ENCODE results near the gene ADAP2. TPM values are rescaled to one million over a fixed set of nuclear protein-coding genes. Genes with fewer than 3 reads are reported as not detected.
"Not testable (repeated sequence)": the region's sequence is repeated elsewhere in the genome, so short reads cannot be mapped to it uniquely, and the experiment has no call there.

ADAP2 gene
- total and polyA plus RNA-seq, 2 experiments from 2014 or later, result 0.34 TPM; not detected in 1

- Histone ChIP-seq H2AFZ (peak overlapping the region; percentile 51), H3F3A (ENCODE audit: insufficient read depth) (no peaks in the 10 kb centered on the region), H3K27me3 (replicated peaks; ENCODE audit: insufficient read depth) (no peaks in the 10 kb centered on the region), H3K9me3 (ENCODE audit: low read depth) (no peaks in the 10 kb centered on the region), H3K9me2 (ENCODE audit: insufficient read depth) (no peaks in the 10 kb centered on the region), H3K4me1 (ENCODE audit: insufficient read depth) (peaks cover 3% of the 10 kb centered on the region; the same call in 1 of the 2 replicates), H3K27ac (no peak overlapping the region), H3K9ac (no peak overlapping the region), H3K36me3 (ENCODE audit: low read depth) (no peaks in the 10 kb centered on the region), H4K20me1 (ENCODE audit: insufficient read depth) (no peaks in the 10 kb centered on the region), H3K4me2 (ENCODE audit: unreplicated experiment) (no peak overlapping the region), H3K4me3 (no peak overlapping the region), H3K79me2 (ENCODE audit: insufficient read depth) (no peaks in the 10 kb centered on the region)
- DNase-seq, result peak; percentile 13
- TF ChIP-seq EZH2phosphoT487 (IDR thresholded peaks at IDR 0.05; ENCODE audit: insufficient read depth, low read depth) (no peak), EZH2 (IDR thresholded peaks at IDR 0.05; ENCODE audit: insufficient read depth, poor library complexity, severe bottlenecking) (no peak)
- 52 to 54% methylated on average over 8 of the region's 8 CpGs for WGBS, 2 experiments (ENCODE audit: low coverage in 1 of 2, low lambda C conversion rate in 2 of 2, missing lambda C conversion rate in 2 of 2)
- in situ Hi-C loops (cut with MboI), result no loop called here
Measured at GRCh38 chr17:30956764-30957374, 35.1 kb downstream of the ADAP2 start.

GRCh38 chr17:30957741-30958140 lies 36.0 kb downstream of the ADAP2 start:
- no peak overlapping the region for H3K4me2 ChIP-seq (ENCODE audit: unreplicated experiment)
- WGBS, 2 experiments (ENCODE audit: low coverage in 1 of 2, low lambda C conversion rate in 2 of 2, missing lambda C conversion rate in 2 of 2), result 86 to 89% methylated on average over 6 of the region's 6 CpGs

GRCh38 chr17:30958187-30958586 lies 36.4 kb downstream of the ADAP2 start:
- no peak overlapping the region for H3K27ac ChIP-seq
- DNase-seq, result peak; percentile 25
- no peaks in the 10 kb centered on the region for H3K36me3 ChIP-seq (ENCODE audit: low read depth)
- peaks cover 9% of the 10 kb centered on the region; the same call in 1 of the 2 replicates for H3K4me1 ChIP-seq (ENCODE audit: insufficient read depth)
- H3F3A ChIP-seq (ENCODE audit: insufficient read depth), result no peaks in the 10 kb centered on the region
- no peaks in the 10 kb centered on the region for H3K9me2 ChIP-seq (ENCODE audit: insufficient read depth)
- H4K20me1 ChIP-seq (ENCODE audit: insufficient read depth), result no peaks in the 10 kb centered on the region
- in situ Hi-C loops (cut with MboI), result no loop called here
- no peak overlapping the region for H3K4me3 ChIP-seq
- H3K27me3 ChIP-seq (replicated peaks; ENCODE audit: insufficient read depth), result no peaks in the 10 kb centered on the region
- H3K9ac ChIP-seq, result no peak overlapping the region
- no peaks in the 10 kb centered on the region for H3K79me2 ChIP-seq (ENCODE audit: insufficient read depth)
- WGBS, 2 experiments (ENCODE audit: low coverage in 1 of 2, low lambda C conversion rate in 2 of 2, missing lambda C conversion rate in 2 of 2), result 53 to 72% methylated on average over 7 of the region's 7 CpGs
- no peak for TF ChIP-seq EZH2phosphoT487 (IDR thresholded peaks at IDR 0.05; ENCODE audit: insufficient read depth, low read depth)
- no peak for TF ChIP-seq EZH2 (IDR thresholded peaks at IDR 0.05; ENCODE audit: insufficient read depth, poor library complexity, severe bottlenecking)
- no peaks in the 10 kb centered on the region for H3K9me3 ChIP-seq (ENCODE audit: low read depth)
- H3K4me2 ChIP-seq (ENCODE audit: unreplicated experiment), result no peak overlapping the region
- H2AFZ ChIP-seq, result peak overlapping the region; percentile 32; the same call in 1 of the 2 replicates

More at GRCh38 chr17:30957741-30958140, 36.0 kb downstream of the ADAP2 start:
- DNase-seq, result no peak
- Histone ChIP-seq H2AFZ (0 out of 2 replicates have a peak overlapping the region, but pooled peaks have one; percentile 32), H3K9me2 (ENCODE audit: insufficient read depth) (no peaks in the 10 kb centered on the region), H3F3A (ENCODE audit: insufficient read depth) (no peaks in the 10 kb centered on the region), H4K20me1 (ENCODE audit: insufficient read depth) (no peaks in the 10 kb centered on the region), H3K27me3 (replicated peaks; ENCODE audit: insufficient read depth) (no peaks in the 10 kb centered on the region), H3K9me3 (ENCODE audit: low read depth) (no peaks in the 10 kb centered on the region), H3K4me1 (ENCODE audit: insufficient read depth) (peaks cover 9% of the 10 kb centered on the region; the same call in 1 of the 2 replicates), H3K4me3 (no peak overlapping the region), H3K9ac (no peak overlapping the region), H3K79me2 (ENCODE audit: insufficient read depth) (no peaks in the 10 kb centered on the region), H3K36me3 (ENCODE audit: low read depth) (no peaks in the 10 kb centered on the region), H3K27ac (no peak overlapping the region)
- in situ Hi-C loops (cut with MboI), result no loop called here
- no peak for TF ChIP-seq EZH2phosphoT487 (IDR thresholded peaks at IDR 0.05; ENCODE audit: insufficient read depth, low read depth)

- no peak overlapping the region for H3K4me2 ChIP-seq (ENCODE audit: unreplicated experiment)
- no peaks in the 10 kb centered on the region for H3K36me3 ChIP-seq (ENCODE audit: low read depth)
- peak overlapping the region; percentile 71 for H2AFZ ChIP-seq
- no peaks in the 10 kb centered on the region for H3K9me3 ChIP-seq (ENCODE audit: low read depth)
- H3K9me2 ChIP-seq (ENCODE audit: insufficient read depth), result no peaks in the 10 kb centered on the region
- TF ChIP-seq EZH2 (IDR thresholded peaks at IDR 0.05; ENCODE audit: insufficient read depth, poor library complexity, severe bottlenecking) (no peak), EZH2phosphoT487 (IDR thresholded peaks at IDR 0.05; ENCODE audit: insufficient read depth, low read depth) (no peak)
- H3K9ac ChIP-seq, result no peak overlapping the region
- DNase-seq, result peak; percentile 68
- WGBS, 2 experiments (ENCODE audit: low coverage in 1 of 2, low lambda C conversion rate in 2 of 2, missing lambda C conversion rate in 2 of 2), result 84 to 87% methylated on average over 9 of the region's 9 CpGs
- in situ Hi-C loops (cut with MboI), result no loop called here
- no peaks in the 10 kb centered on the region for H3K79me2 ChIP-seq (ENCODE audit: insufficient read depth)
- H3F3A ChIP-seq (ENCODE audit: insufficient read depth), result no peaks in the 10 kb centered on the region
- H3K27ac ChIP-seq, result peak overlapping the region; percentile 59
- H3K4me1 ChIP-seq (ENCODE audit: insufficient read depth), result peaks cover 9% of the 10 kb centered on the region; the same call in 1 of the 2 replicates
- H3K27me3 ChIP-seq (replicated peaks; ENCODE audit: insufficient read depth), result no peaks in the 10 kb centered on the region
- no peak overlapping the region for H3K4me3 ChIP-seq
- H4K20me1 ChIP-seq (ENCODE audit: insufficient read depth), result no peaks in the 10 kb centered on the region
Measured at GRCh38 chr17:30961209-30962188, 39.8 kb downstream of the ADAP2 start.

GRCh38 chr17:30964312-30964711 lies 42.6 kb downstream of the ADAP2 start:
- 91 to 94% methylated on average over 8 of the region's 8 CpGs for WGBS, 2 experiments (ENCODE audit: low coverage in 1 of 2, low lambda C conversion rate in 2 of 2, missing lambda C conversion rate in 2 of 2)
- H3F3A ChIP-seq (ENCODE audit: insufficient read depth); H3K9me3 ChIP-seq (ENCODE audit: low read depth); H2AFZ ChIP-seq; H4K20me1 ChIP-seq (ENCODE audit: insufficient read depth); H3K79me2 ChIP-seq (ENCODE audit: insufficient read depth); DNase-seq; H3K4me3 ChIP-seq; H3K4me1 ChIP-seq (ENCODE audit: insufficient read depth); in situ Hi-C loops (cut with MboI); H3K36me3 ChIP-seq (ENCODE audit: low read depth); H3K9ac ChIP-seq; H3K9me2 ChIP-seq (ENCODE audit: insufficient read depth); H3K4me2 ChIP-seq (ENCODE audit: unreplicated experiment); H3K27me3 ChIP-seq (replicated peaks; ENCODE audit: insufficient read depth); H3K27ac ChIP-seq: not testable (repeated sequence)
